OCI-M2 (cell line): ENCODE results near the gene FST.

Experiments used
- DNase-seq: peaks from one replicate; lab custom pipeline; 2025; ENCODE audit not compliant: unreplicated experiment; lab: John Stamatoyannopoulos, UW

Gene FST

GRCh38 chr5:53515988-53516387 lies 35.6 kb downstream of the FST start:
- no peak for DNase-seq

GRCh38 chr5:53520813-53521212 lies 40.4 kb downstream of the FST start:
- DNase-seq = no peak
